H54 (cell line): ENCODE results near the gene TAS2R60.

Source experiments
- DNase-seq: peaks from one replicate; pipeline ENCODE4 v3.0.0; 2011; ENCODE audit warnings: low spot score, mixed read lengths; ENCODE audit not compliant: insufficient read length
- FAIRE-seq: peaks from 3 replicates; lab custom pipeline; 2011; peaks lifted over from hg19 to GRCh38; lab: Jason Lieb, UNC
- POLR2A ChIP-seq: IDR thresholded peaks from 2 replicates; pipeline ENCODE4 v1.6.1; 2011; ENCODE audit warnings: low read depth, mild to moderate bottlenecking, low read length

Gene TAS2R60

DNA sequence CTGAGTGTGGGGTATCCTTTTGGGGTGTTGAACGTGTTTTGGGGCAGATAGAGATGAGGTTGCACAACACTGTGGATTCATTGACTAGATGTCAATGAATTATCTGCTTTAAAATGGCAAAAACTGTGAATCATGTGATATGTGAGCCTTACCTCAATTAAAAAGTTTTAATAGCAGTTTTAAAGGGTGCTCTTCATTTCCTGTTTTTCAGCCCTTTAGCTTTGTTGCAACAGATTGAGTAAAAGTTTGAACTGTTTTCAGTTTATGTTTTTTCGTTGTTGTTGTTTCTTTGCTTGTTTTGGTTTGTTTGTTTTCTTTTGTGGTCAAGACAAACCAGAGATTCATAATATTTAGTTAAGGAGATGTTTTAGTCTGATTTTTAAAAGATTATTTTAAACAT, 43.8 kb downstream of the TAS2R60 start:
- DNase-seq, result no peak
- no peak for TF ChIP-seq POLR2A
- no peak for FAIRE-seq

DNA sequence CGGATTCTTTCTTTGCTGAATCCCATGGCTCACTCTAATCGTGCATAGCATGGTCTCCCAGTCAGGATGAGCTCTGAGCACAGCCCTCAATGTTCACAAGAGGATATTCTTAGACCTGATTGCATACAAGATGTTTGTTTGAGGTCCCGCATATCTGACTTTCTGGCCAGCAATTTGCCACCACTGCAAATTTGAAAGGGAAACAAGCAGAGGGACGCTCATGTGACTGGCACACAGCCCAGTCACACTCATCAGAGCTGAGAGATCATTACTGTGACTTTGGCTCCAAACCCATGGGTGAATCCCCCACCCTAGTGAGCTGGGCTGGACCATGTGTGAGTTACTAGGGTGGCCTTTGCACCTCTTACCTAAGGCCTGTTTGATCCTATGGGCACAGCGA, 44.3 kb downstream of the TAS2R60 start:
- no peak for DNase-seq
- TF ChIP-seq POLR2A, result no peak
- FAIRE-seq, result no peak

DNA sequence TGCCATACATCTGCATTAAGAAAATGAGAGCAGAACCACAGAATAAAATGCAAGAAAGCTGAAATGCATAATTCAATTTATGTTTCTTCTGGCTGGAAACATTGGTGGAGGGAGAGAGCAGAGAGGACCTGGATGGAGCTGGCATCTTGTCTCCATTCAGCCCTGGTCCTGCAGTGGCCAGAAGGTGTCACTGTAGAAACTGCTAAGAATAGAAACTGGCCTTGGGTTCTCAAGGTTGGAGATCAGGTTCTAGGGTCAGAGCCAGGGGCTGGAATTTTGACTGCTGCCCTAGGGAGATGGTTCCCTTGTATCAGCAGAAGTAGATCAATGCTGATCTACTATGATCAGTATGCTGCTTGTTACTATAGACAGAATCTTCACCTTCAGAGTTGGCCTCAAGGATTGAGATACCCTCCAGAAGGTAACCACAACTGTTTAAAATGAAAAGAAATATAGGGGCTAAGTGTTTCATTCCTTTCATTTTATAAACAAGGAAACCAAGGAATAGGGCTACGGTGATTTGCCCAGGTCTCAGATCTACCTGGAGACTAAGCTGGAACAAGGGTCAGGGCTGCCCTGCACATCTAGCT, 47.6 kb downstream of the TAS2R60 start:
- no peak for DNase-seq
- FAIRE-seq, result no peak
- TF ChIP-seq POLR2A, result no peak

GRCh38 chr7:143492043-143492471, 48.8 kb downstream of the TAS2R60 start:
- DNase-seq (no peak), FAIRE-seq (no peak)
- no peak for TF ChIP-seq POLR2A

- no peak for TF ChIP-seq POLR2A
- DNase-seq (no peak), FAIRE-seq (no peak)
These were observed 49.8 kb downstream of the TAS2R60 start for GRCh38 chr7:143492799-143493739.

DNA sequence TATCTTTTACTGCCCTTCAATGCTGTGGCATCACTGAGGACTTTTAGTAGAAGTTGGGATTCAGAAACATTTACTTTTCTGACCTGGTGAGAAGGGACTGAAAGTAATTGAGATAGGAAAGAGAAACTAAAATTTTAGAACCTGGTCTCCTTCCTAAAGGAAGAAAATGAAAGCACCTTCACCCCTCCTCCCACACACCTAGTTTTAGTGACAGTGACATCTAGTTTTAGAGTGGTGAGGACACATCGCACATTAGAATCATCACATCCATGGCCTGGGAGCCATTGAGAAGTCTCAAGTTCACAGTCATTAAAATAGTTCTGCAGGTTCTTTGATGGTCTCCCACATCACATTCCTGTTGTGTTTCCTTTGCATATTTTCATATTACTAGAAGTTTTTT, 50.5 kb downstream of the TAS2R60 start:
- no peak for TF ChIP-seq POLR2A
- no peak for DNase-seq

More for the DNA sequence above, 50.5 kb downstream of the TAS2R60 start:
- no peak for FAIRE-seq
